OCI-LY3 (cell line): ENCODE measurements around the gene PCSK5.
"Not testable (repeated sequence)": the region's sequence is repeated elsewhere in the genome, so short reads cannot be mapped to it uniquely, and the experiment has no call there.

Experiments
- H2AFZ ChIP-seq: fragments of 200-600, 300-600 bp; shearing (Covaris generic); 2 replicates; pipeline ENCODE4 v1.6.0; 2014; ENCODE audit warnings: antibody characterized with exemption, low read depth, low read length
- H3K27ac ChIP-seq: fragments of 200-600, 300-600 bp; sonication (generic); 2 replicates; pipeline ENCODE4 v1.5.1; 2014; ENCODE audit warnings: mild to moderate bottlenecking, low read length, moderate library complexity, mixed read lengths
- H3K27me3 ChIP-seq: fragments of 200-600, 300-600 bp; sonication (generic); 2 replicates; pipeline ENCODE4 v1.6.1; 2014; ENCODE audit warnings: low read depth, low read length, mixed read lengths
- H3K36me3 ChIP-seq: fragments of 200-600, 300-600 bp; sonication (generic); replicated peaks from 2 replicates; pipeline ENCODE3; 2014; ENCODE audit warnings: low read depth, low read length, mixed read lengths
- H3K4me1 ChIP-seq: fragments of 300-600, 200-600 bp; sonication (generic); 2 replicates; pipeline ENCODE4 v1.6.1; 2014; ENCODE audit warnings: low read length, mixed read lengths
- H3K4me2 ChIP-seq: fragments of 200-600, 300-600 bp; sonication (generic); 2 replicates; pipeline ENCODE4 v1.6.1; 2014; ENCODE audit warnings: low read length, mixed read lengths
- H3K4me3 ChIP-seq: fragments of 300-600, 200-600 bp; sonication (generic); 2 replicates; pipeline ENCODE4 v1.5.1; 2014; ENCODE audit warnings: antibody characterized with exemption, mild to moderate bottlenecking, low read length, moderate library complexity
- H3K79me2 ChIP-seq: fragments of 300-600, 200-600 bp; shearing (Covaris generic); 2 replicates; pipeline ENCODE4 v1.6.1; 2014; ENCODE audit warnings: mild to moderate bottlenecking, low read length, mixed read lengths
- H3K9ac ChIP-seq: fragments of 300-600, 200-600 bp; shearing (Covaris generic); 2 replicates; pipeline ENCODE4 v1.6.0; 2014; ENCODE audit warnings: mild to moderate bottlenecking, low read length, moderate library complexity
- H3K9me3 ChIP-seq: fragments of 200-600, 300-600 bp; shearing (Covaris generic); 2 replicates; pipeline ENCODE4 v1.6.1; 2014; ENCODE audit warnings: low read length, mixed read lengths; ENCODE audit not compliant: insufficient read depth
- H4K20me1 ChIP-seq: fragments of 200-600, 300-600 bp; sonication (generic); 2 replicates; pipeline ENCODE4 v1.6.1; 2016; ENCODE audit warnings: low read length, mixed read lengths; ENCODE audit not compliant: insufficient read depth
- CTCF ChIP-seq: fragments of 200-600, 300-600 bp; sonication (generic); IDR thresholded peaks from 2 replicates; pipeline ENCODE4 v1.5.1; 2014; ENCODE audit warnings: antibody characterized with exemption, low read length, low read depth
- EZH2phosphoT487 ChIP-seq: fragments of 200-600 bp; shearing (Covaris generic); IDR thresholded peaks from 2 replicates; pipeline ENCODE4 v1.6.1; 2018; ENCODE audit warnings: antibody characterized with exemption, mixed run types, low read depth

Gene PCSK5

GRCh38 chr9:76322810-76323209 is 432.3 kb downstream of the PCSK5 start:
- Histone ChIP-seq H3K27me3 (no peaks in the 10 kb centered on the region), H3K79me2 (no peaks in the 10 kb centered on the region), H3K4me2 (no peak overlapping the region), H3K36me3 (no peaks in the 10 kb centered on the region), H3K9ac (no peak overlapping the region), H2AFZ (no peak overlapping the region), H3K4me3 (no peak overlapping the region), H4K20me1 (no peaks in the 10 kb centered on the region), H3K9me3 (no peaks in the 10 kb centered on the region), H3K27ac (no peak overlapping the region), H3K4me1 (no peaks in the 10 kb centered on the region)
- TF ChIP-seq EZH2phosphoT487 (no peak), CTCF (no peak)

- Histone ChIP-seq H3K36me3 (no peaks in the 10 kb centered on the region), H3K9me3 (no peaks in the 10 kb centered on the region), H3K27me3 (no peaks in the 10 kb centered on the region), H3K9ac (no peak overlapping the region), H3K27ac (no peak overlapping the region), H4K20me1 (no peaks in the 10 kb centered on the region), H3K79me2 (no peaks in the 10 kb centered on the region), H2AFZ (no peak overlapping the region), H3K4me3 (no peak overlapping the region), H3K4me1 (no peaks in the 10 kb centered on the region), H3K4me2 (no peak overlapping the region)
- TF ChIP-seq EZH2phosphoT487 (no peak), CTCF (no peak)
Observed at GRCh38 chr9:76323490-76323889, 433.0 kb downstream of the PCSK5 start.

GRCh38 chr9:76324030-76324429 is 433.6 kb downstream of the PCSK5 start:
- not testable (repeated sequence) for H3K4me3 ChIP-seq, H3K36me3 ChIP-seq, H3K9me3 ChIP-seq, H3K9ac ChIP-seq, H3K4me1 ChIP-seq, H3K4me2 ChIP-seq, H4K20me1 ChIP-seq, H3K79me2 ChIP-seq, H3K27me3 ChIP-seq, H3K27ac ChIP-seq, H2AFZ ChIP-seq

- no peaks in the 10 kb centered on the region for H3K79me2 ChIP-seq
- H3K4me2 ChIP-seq: no peak overlapping the region
- H3K4me3 ChIP-seq: no peak overlapping the region
- TF ChIP-seq EZH2phosphoT487: no peak
- TF ChIP-seq CTCF: no peak
- H4K20me1 ChIP-seq: no peaks in the 10 kb centered on the region
- H2AFZ ChIP-seq: no peak overlapping the region
- no peak overlapping the region for H3K9ac ChIP-seq
- no peaks in the 10 kb centered on the region for H3K36me3 ChIP-seq
- H3K9me3 ChIP-seq: no peaks in the 10 kb centered on the region
- no peaks in the 10 kb centered on the region for H3K4me1 ChIP-seq
- H3K27ac ChIP-seq: no peak overlapping the region
- peaks cover 8% of the 10 kb centered on the region; the same call in 1 of the 2 replicates for H3K27me3 ChIP-seq
Observed at GRCh38 chr9:76330034-76330433, 439.6 kb downstream of the PCSK5 start.

- Histone ChIP-seq H3K36me3 (no peaks in the 10 kb centered on the region), H4K20me1 (no peaks in the 10 kb centered on the region), H3K4me1 (no peaks in the 10 kb centered on the region), H3K9ac (no peak overlapping the region), H3K79me2 (no peaks in the 10 kb centered on the region), H3K4me2 (no peak overlapping the region), H3K27ac (no peak overlapping the region), H3K27me3 (peaks cover 17% of the 10 kb centered on the region; the same call in 1 of the 2 replicates), H3K4me3 (no peak overlapping the region), H3K9me3 (no peaks in the 10 kb centered on the region), H2AFZ (no peak overlapping the region)
- TF ChIP-seq EZH2phosphoT487 (no peak), CTCF (no peak)
Observed at GRCh38 chr9:76333388-76333787, 442.9 kb downstream of the PCSK5 start.
